Medulla oblongata (tissue), 1 donor: ENCODE results near the gene CEP70.

Source experiments
- DNase-seq: peaks from one replicate; pipeline ENCODE4 v3.0.0-alpha.2; 2015; ENCODE audit errors: extremely low spot score

Gene CEP70

DNA sequence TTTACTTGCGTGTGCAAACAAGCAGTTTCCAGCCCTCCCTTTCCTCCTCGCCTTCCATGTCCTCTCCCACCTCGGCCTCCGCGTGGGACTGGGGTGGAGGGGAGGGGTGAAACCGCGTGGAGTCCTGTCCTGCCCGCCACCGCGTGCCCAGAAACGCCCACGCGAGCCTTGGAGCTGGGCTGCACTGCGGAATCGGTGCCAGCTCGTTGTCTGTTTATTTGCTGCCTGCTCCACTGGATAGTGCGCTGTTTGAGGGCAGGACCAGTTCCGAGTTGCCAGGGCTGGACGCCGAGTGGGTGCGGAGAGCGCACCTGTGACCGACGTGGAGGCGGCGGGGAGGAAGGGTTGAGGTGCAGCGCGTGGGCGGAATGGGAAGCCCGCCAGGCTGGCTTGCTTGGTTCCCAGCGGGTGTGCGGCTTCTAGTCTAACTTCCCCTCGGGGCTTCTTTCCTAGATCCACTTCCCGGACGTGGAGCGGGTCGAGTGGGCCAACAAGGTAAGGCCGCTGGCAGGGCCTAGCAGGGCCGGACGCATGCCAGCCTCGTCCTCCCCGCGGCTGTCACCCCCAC, 142.4 kb downstream of the CEP70 start:
- no peak for DNase-seq

DNA sequence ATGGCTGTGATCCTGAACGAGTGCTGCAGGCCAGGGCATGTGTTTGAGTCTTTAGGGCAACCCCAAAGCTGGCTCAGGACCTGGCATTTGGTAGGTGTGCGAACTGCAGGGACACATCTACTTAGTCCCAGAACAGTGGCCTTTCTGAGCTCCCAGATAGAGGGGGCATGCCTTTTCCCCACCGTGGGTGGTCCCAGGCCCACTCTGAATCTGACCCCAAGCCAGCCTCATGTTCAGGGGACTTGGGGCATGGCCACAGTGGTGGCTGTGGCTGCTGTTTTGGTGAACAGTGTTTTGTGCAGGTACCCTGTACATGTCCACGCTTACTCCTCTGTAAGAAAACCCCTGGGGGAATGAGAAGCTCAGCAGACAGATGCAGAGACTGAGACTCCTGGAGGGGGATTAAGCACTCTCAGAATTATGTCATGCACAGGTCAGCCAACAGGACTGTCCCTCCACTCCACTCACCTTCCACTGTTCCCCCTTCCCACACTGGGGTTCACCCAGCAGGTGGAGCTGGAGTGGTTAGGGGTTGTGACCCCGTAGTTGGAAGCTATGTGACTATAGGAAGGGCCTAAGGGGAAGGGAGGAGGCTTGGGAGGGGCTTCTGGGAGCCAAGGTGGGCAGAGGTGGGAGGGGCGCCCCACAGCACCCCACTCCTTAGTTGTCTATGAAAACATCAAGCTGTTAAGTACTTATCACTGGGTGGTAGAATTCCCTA, 143.2 kb downstream of the CEP70 start:
- no peak for DNase-seq

DNA sequence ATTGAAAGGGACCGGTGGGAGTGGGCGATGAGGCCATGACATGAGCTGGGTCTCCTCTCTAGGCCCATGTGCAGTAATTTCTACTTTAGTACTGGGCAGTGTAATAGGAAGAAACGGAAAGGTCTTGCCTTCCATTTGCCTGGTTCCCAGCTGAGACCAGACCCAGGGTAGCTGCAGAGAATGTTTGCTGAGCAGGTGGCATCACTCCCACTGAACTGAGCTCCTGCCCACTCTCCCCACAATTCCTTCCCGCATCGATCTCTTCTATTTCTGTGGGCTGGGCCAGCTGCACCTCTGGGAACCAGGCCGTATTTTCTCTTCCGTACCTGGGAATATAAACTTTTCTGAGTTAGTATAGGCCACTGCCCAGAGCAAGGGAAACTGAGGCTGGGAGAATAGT, 143.9 kb downstream of the CEP70 start:
- no peak for DNase-seq

DNA sequence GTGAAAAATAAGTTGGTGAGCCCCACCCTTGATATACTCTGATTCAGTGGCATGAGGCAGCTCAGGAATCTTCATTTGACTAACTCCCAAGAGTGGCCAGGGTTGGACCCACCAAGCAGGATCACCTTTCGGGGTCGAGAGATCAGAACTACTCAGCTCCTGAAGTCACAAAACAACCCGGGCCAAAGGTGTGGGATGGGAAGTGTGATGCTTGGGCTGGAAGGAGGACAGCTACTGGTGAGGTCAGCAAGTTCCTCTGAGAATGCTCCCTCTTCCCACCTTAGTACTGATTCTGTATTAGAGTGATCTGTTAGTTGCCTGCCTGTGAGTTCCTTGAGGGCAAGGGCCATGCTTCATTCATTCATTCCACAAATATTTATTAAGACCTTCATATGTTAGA, 144.6 kb downstream of the CEP70 start:
- no peak for DNase-seq

DNA sequence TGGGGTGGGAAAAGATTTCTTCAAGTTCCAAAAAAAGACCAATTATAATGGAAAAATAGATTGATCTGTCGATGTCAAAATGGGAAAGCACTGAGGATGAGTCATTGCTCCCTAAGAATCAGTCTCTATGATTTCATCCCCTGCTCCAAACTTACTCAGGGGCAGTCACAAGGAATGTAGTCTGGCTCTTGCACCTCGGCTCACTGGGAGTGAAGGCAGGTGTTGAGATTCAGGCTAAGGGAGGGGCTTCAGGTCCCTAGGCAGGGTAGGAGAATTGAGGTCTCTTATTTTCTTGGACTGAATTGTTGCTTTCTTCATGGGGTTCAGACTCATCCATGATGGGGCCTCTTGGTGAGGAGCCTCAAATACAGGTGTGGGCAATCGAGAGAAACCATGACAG, 145.4 kb downstream of the CEP70 start:
- DNase-seq = no peak

DNA sequence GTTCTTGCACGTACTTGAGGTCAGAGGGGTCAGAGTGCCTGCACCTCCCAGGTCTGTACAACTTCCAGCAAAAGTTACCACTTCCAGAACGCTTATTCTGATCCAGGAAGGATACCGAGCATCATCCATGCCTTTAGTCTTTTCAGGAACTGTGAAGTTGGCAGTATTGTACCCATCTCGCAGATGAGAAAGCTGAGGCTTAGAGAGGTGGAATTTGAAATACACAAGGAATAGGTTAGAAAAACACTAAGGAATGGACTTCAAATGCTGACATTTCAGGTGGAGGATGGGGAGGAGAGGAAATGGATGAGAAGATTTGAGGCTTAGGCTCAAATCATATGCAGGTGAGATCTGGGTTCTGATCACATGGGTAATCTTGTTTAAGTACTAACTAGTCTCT, 148.4 kb downstream of the CEP70 start:
- DNase-seq = no peak

DNA sequence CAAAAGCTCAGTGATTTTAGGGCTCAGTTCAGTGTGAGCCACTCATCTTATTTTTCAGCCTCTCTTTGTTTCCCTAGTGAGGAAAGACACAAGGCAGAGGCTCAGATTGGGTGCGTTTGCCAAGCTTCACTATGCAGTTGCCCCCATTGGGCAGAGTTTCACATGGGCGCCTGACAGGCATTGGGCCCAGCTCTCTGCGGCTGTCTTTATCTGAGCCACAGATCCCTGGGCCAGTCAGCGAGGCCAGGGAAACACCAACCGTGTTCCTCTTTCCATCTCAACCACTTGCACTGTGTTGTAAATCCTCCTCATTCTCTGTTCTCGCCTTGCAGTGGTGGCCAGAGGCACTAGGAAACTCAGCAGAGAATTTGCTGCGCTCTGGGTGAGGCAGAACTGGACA, 148.8 kb downstream of the CEP70 start:
- DNase-seq = peak; percentile 49
